HG03354 (cell line): ENCODE results near the gene MTCH2.

Experiments used
- ATAC-seq: cut with Tn5 transposase; IDR thresholded peaks from one replicate; pipeline ENCODE4 v1.9.1; 2021; ENCODE audit warnings: mild to moderate bottlenecking; ENCODE audit not compliant: unreplicated experiment, poor library complexity, severe bottlenecking

The MTCH2 gene

DNA sequence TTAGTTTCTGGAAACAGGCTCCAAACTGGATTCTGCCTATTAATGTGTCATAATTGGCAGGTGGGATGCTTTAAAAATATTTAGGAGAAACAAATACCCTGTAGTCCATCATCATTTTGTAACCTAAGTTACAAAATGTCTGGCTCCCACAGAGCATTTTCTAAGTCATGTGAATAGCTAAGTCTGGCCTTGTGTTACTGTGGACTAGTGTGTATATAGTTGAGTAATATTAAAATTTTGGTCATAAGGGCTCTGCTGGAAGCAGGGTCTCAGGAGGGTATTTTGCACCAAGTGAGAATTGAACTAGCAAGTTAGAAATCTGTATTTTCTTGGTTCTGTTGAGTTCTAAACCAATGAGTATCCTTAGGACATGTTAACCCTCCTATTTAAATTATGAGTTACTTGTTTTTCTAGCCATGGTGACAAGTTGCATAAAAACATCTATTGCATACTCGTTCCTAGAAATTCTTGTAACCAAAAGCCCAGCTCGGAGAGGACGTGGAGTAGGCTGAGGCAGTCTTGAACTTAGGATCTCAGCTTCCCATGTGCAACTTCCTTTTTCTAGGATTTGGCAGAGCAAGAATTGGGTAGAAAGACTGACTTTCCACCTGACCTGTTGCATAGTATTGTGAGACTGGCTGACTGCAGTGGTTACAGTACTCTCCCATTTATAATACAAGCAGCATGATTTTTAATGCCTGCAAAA, 71.6 kb downstream of the MTCH2 start:
- ATAC-seq = no peak

DNA sequence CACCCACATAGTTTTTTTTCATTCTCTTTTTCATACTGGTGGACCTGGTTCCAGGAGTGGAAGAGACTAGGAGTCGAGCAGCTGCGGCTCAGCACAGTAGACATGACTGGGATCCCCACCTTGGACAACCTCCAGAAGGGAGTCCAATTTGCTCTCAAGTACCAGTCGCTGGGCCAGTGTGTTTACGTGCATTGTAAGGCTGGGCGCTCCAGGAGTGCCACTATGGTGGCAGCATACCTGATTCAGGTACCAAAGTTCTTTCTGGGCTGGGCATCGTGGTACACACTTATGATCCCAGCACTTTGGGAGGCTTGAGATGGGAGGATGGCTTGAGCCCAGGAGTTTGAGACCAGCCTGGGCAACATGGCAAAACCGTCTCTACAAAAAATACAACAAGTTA, 72.7 kb downstream of the MTCH2 start:
- no peak for ATAC-seq
